Measurements from ENCODE around the gene SDK2. TPM values are rescaled to one million over a fixed set of nuclear protein-coding genes. Genes with fewer than 3 reads are reported as not detected.

SDK2 gene
- total and polyA plus RNA-seq, 2 of the 4 experiments (the other 2 are of a cell fraction), result under 0.01 to 0.03 TPM

DNA sequence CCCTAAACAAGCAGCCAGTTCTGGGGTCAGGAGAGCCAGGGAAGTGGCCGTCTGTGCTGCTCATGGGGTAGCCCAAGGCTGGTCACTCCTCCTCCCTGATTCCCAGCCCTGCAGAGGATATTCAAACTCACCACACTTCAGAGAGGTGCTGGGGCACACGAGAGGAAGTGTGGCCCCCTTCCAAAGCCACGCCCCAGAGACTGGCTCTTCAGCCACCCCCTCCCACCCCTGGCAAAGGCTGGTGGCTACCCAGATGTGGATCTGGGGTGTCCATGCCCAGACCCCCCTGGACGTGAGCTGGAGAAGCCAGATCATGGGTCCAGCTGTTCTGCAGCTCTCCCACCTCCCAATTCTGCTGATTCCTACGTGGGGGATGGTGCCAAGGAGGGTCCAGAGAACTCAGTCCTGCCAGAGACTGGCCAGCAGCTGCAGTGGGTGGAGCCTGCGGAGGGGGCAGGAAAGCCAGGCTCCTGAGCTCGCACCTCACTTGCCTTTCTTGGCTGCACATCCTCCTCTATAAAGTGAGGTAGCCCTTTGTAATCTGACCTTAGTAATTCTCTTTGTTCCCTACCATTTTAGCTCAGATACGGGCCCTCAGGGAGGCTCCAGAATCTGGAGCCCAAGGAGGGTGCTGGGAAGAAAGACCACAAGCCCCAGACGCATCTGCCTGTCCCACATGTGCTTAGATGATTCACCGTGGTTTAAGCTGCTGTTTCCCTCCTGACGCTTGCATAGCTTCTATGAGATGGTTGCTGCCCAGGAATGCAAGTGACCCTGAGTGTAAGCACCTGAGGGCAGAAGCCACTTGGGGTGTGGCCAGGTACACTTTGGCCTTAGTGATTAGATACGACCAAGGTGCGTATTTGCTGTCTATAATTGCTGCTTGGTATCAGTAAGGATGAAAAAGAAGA, 15.3 kb downstream of the SDK2 start:
- Histone ChIP-seq H2AK9ac (replicated peaks; ENCODE audit: low read depth, low read length, poor library complexity) (no peak overlapping the region), H3K14ac (replicated peaks; ENCODE audit: low read depth, low read length) (no peak overlapping the region), H3K23ac (ENCODE audit: low read depth, low read length) (no peak overlapping the region), H3K36me3 (ENCODE audit: control insufficient read depth, insufficient read depth, low read length) (no peaks in the 10 kb centered on the region), H2BK20ac (ENCODE audit: low read depth, low read length) (no peak overlapping the region), H4K5ac (ENCODE audit: low read depth, low read length) (no peak overlapping the region), H3K4me1 (ENCODE audit: control insufficient read depth, insufficient read depth, low read length) (no peaks in the 10 kb centered on the region), H4K20me1 (ENCODE audit: insufficient read depth, low read length) (no peaks in the 10 kb centered on the region), H2AK5ac (ENCODE audit: low read depth, low read length) (no peak overlapping the region), H3K4ac (ENCODE audit: low read depth, low read length) (no peak overlapping the region), H3K4me3 (ENCODE audit: insufficient read depth, low read depth, low read length) (no peak overlapping the region), H2BK120ac (ENCODE audit: low read depth, low read length) (no peak overlapping the region), H3K9me3 (ENCODE audit: control insufficient read depth, insufficient read depth, low read length) (peaks cover 6% of the 10 kb centered on the region), H3K9ac (ENCODE audit: low read depth, low read length) (no peak overlapping the region), H2AFZ (replicated peaks; ENCODE audit: low read length, poor library complexity) (no peak overlapping the region), H3K27me3 (ENCODE audit: control insufficient read depth, insufficient read depth, low read length) (no peaks in the 10 kb centered on the region), H2BK5ac (ENCODE audit: low read depth, low read length, poor library complexity, severe bottlenecking) (no peak overlapping the region), H3K9me1 (ENCODE audit: insufficient read depth, low read length) (no peaks in the 10 kb centered on the region), H3K79me1 (ENCODE audit: low read depth in 1 of 2, low read length in 2 of 2) (no peaks in the 10 kb centered on the region), H3K56ac (ENCODE audit: extremely low read depth, insufficient read depth, low read length) (no peak overlapping the region), H3K4me2 (ENCODE audit: low read depth, low read length) (no peak overlapping the region), H4K8ac (ENCODE audit: low read depth in 2 of 2, low read length in 2 of 2) (no peak overlapping the region), H3K27ac (ENCODE audit: insufficient read depth, low read length) (no peak overlapping the region), H4K91ac (ENCODE audit: insufficient read depth, low read depth, low read length) (no peak overlapping the region), H2BK15ac (ENCODE audit: low read depth, low read length) (no peak overlapping the region), H3K18ac (ENCODE audit: low read depth, low read length) (no peak overlapping the region)
- DNase-seq (no peak), ATAC-seq (ENCODE audit: low read depth) (no peak)
- no TSS peak for BruUV-seq (replicated peaks)
- ChIA-PET CTCF (no interaction called here), POLR2A (ENCODE audit: unreplicated experiment) (no interaction called here)
- dilution Hi-C loops (cut with HindIII; ENCODE audit: low sequenced_read_pairs, unreplicated experiment) (no loop called here), intact Hi-C loops (cut with micrococcal nuclease) (no loop called here), in situ Hi-C loops (cut with MboI; ENCODE audit: low sequenced_read_pairs) (no loop called here)
- WGBS, 2 experiments (ENCODE audit: extremely low coverage in 2 of 2, insufficient read length in 1 of 2), result 78% methylated on average over 2 of the region's 13 CpGs; no CpG with 5 or more reads in 1 of the 2 experiments
- TF ChIP-seq CHD1 (IDR thresholded peaks at IDR 0.05; ENCODE audit: low read depth, low read length) (no peak), MAZ (IDR thresholded peaks at IDR 0.05; ENCODE audit: borderline replicate concordance, low read depth, low read length) (no peak), RCOR1 (IDR thresholded peaks at IDR 0.05; ENCODE audit: insufficient replicate concordance, low read length) (no peak), ELK1 (IDR thresholded peaks at IDR 0.05; ENCODE audit: borderline replicate concordance, low read depth, low read length) (no peak), MXI1 (IDR thresholded peaks at IDR 0.05; ENCODE audit: borderline replicate concordance, low read depth, low read length) (no peak), POLR2A (IDR thresholded peaks at IDR 0.05; ENCODE audit: low read depth, low read length) (no peak), RAD21 (IDR thresholded peaks at IDR 0.05; ENCODE audit: low read length) (no peak), FOS (IDR thresholded peaks at IDR 0.05; ENCODE audit: low read depth, low read length) (no peak), SMC3 (IDR thresholded peaks at IDR 0.05; ENCODE audit: low read depth, low read length) (no peak), RFX5 (IDR thresholded peaks at IDR 0.05; ENCODE audit: low read depth, low read length) (no peak), MAFK (IDR thresholded peaks at IDR 0.05; ENCODE audit: low read depth, low read length) (no peak), NFE2L2 (IDR thresholded peaks at IDR 0.05; ENCODE audit: low read depth, low read length) (no peak), BHLHE40 (IDR thresholded peaks at IDR 0.05; ENCODE audit: low read depth, low read length) (no peak)
- TF ChIP-seq, protein P1, sequence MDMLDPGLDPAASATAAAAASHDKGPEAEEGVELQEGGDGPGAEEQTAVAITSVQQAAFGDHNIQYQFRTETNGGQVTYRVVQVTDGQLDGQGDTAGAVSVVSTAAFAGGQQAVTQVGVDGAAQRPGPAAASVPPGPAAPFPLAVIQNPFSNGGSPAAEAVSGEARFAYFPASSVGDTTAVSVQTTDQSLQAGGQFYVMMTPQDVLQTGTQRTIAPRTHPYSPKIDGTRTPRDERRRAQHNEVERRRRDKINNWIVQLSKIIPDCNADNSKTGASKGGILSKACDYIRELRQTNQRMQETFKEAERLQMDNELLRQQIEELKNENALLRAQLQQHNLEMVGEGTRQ (IDR thresholded peaks at IDR 0.05; ENCODE audit: low read depth, low read length), result no peak
- TF ChIP-seq, protein P2, sequence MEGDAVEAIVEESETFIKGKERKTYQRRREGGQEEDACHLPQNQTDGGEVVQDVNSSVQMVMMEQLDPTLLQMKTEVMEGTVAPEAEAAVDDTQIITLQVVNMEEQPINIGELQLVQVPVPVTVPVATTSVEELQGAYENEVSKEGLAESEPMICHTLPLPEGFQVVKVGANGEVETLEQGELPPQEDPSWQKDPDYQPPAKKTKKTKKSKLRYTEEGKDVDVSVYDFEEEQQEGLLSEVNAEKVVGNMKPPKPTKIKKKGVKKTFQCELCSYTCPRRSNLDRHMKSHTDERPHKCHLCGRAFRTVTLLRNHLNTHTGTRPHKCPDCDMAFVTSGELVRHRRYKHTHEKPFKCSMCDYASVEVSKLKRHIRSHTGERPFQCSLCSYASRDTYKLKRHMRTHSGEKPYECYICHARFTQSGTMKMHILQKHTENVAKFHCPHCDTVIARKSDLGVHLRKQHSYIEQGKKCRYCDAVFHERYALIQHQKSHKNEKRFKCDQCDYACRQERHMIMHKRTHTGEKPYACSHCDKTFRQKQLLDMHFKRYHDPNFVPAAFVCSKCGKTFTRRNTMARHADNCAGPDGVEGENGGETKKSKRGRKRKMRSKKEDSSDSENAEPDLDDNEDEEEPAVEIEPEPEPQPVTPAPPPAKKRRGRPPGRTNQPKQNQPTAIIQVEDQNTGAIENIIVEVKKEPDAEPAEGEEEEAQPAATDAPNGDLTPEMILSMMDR (conservative IDR thresholded peaks at IDR 0.05; ENCODE audit: low read depth, low read length), result no peak
